ENCODE data around the gene PLPPR1.
"Not testable (repeated sequence)": the region's sequence is repeated elsewhere in the genome, so short reads cannot be mapped to it uniquely, and the experiment has no call there.

Gene PLPPR1

DNA sequence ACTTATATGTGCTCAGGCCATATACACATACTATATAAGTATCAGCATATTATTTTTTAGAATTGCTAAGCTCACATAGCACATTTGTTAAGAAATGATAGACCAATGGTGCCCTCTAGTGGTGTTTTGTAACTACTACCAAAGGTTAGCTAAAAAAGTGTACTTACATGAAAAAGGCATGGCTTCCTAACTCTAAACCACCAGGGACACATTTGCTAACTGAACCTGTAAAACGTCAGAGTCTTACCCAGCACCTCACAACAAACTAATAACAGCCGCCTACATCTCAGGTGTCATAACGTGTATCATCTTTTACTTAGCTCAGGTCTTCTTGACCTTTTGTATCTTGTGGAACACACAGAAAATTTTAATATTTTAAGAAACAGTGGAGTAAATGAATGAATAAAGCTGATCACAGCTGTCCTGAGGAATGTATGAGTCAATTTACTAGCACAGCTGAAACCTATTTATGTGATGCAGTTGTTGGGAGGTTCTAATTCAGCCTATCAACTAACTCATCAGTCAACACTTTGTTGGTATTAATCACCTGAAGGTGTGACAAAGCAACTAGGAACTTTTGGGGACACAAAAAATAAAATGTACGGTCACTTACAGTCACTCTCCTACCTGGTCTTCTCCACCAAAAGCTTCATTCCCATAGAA is 283.4 kb downstream of the PLPPR1 start:
- peak; percentile 75 for DNase-seq
- in situ Hi-C loops (cut with HindIII; ENCODE audit: low pct_ligation_motif_present, low pct_unique_long_range_greater_than_20kb, low sequenced_read_pairs), result no loop called here

DNA sequence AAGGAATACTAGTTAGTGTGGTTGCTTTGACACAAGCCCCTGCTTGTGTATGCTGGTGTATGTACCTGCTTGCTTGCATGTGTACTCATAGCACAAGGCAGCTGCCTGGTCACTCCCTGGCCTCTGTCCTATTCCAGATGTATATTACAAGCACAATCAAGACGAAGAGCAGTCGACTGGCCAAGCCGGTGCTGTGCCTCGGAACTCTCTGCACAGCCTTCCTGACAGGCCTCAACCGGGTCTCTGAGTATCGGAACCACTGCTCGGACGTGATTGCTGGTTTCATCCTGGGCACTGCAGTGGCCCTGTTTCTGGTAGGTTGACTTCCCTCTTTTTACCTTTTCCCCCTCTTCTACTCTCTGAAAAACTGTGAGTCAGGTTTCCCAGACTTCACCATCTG is 284.1 kb downstream of the PLPPR1 start:
- DNase-seq, result no peak
- in situ Hi-C loops (cut with HindIII; ENCODE audit: low pct_ligation_motif_present, low pct_unique_long_range_greater_than_20kb, low sequenced_read_pairs), result no loop called here

DNA sequence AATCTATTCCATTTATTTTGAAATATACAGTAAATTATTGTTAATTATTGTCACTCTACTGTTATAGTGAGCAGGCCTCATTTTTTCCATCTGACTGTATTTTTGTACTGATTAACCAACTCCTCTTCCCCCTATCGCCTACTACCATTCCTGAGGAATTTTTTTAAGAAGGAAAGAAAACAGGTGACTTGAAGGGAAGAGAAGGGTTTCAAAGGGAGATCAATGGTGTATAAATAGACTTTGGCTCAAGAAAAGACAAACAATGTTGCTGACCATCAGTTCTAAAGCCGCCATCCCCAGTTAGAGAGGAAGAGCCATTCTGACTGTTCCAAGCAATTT is 286.6 kb downstream of the PLPPR1 start:
- DNase-seq, result no peak
- in situ Hi-C loops (cut with HindIII; ENCODE audit: low pct_ligation_motif_present, low pct_unique_long_range_greater_than_20kb, low sequenced_read_pairs), result no loop called here

DNA sequence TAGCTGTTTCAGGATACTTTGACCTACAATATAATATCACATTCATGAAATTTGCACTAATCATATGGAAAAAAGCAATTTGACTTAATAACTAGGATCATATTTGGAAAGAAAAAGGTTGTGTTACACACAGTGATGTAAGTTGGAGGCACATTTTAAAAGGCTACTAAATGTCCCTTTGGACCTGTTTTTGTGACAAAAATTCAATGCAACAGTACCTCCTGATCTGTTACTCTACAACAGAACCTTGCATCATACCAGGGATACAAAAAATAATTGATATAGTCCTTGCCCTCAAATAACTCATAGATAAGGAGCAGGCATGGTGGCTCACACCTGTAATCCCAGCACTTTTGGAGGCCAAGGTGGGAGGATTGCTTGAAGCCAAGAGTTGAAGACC is 289.2 kb downstream of the PLPPR1 start:
- in situ Hi-C loops (cut with HindIII; ENCODE audit: low pct_ligation_motif_present, low pct_unique_long_range_greater_than_20kb, low sequenced_read_pairs), result no loop called here
- no peak for DNase-seq

DNA sequence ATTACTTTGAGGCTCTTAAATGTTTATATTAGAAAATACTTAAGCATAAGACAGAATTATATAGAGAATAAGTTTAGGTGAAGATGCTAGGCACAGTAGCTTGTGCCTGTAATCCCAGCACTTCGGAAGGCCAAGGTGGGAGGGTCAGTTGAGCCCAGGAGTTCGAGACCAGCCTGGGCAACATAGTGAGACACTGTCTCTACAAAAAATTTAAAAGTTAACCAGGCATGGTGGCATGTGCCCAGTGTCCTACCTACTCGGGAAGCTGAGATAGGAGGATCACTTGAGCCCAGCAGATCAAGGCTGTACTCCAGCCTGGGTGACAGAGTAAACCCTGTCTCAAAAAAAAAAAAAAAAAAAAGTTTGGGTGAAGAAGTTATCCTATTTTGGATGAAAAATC is 294.6 kb downstream of the PLPPR1 start:
- in situ Hi-C loops (cut with HindIII; ENCODE audit: low pct_ligation_motif_present, low pct_unique_long_range_greater_than_20kb, low sequenced_read_pairs), result no loop called here

DNA sequence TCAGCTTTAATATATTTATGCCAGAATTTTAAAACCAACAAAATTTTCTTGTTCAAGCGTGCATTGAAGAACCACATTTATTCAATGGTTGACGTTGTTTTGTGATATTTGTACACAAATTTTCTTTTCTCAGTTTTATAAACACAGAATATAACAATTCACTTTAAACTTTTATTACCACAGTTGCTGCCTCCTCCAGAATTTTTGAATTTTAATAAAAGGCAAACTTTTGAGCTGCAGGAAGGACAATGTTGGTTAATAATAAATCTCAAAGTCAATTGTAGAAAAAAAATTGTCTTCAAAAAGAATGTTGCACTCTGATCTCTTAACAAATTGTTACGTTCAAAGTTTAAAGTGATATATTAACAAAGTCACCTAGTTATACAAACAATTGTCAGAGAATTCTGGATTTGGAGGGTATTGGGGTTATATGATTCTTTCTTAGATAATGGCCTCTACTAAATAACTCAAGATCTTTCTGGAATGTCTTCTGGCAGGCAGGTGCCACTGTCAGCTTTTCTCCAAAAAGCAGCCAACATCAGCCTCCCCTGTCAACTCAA is 295.8 kb downstream of the PLPPR1 start:
- DNase-seq, result no peak
- in situ Hi-C loops (cut with HindIII; ENCODE audit: low pct_ligation_motif_present, low pct_unique_long_range_greater_than_20kb, low sequenced_read_pairs), result no loop called here

More for the DNA sequence above, 294.6 kb downstream of the PLPPR1 start:
- DNase-seq, result no peak

DNA sequence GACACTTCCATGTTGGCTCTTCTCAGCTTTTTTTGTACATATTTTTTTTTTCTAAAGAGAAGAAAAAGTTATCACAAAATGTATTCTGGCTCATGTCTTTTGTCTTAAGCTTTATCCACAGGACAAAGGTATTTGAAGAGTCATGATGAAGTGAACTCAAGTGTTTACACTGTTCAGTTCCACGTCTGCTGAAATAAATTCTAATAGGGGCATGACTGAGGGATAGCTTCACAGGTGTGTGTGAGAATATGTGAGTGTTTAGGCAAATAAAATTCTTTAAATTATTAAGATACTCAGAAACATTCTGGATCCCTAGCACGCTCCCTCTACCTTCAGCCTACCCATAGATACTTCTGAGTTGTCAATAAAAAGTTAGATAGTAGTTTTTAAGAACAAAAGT is 296.5 kb downstream of the PLPPR1 start:
- in situ Hi-C loops (cut with HindIII; ENCODE audit: low pct_ligation_motif_present, low pct_unique_long_range_greater_than_20kb, low sequenced_read_pairs), result no loop called here
- no peak for DNase-seq

DNA sequence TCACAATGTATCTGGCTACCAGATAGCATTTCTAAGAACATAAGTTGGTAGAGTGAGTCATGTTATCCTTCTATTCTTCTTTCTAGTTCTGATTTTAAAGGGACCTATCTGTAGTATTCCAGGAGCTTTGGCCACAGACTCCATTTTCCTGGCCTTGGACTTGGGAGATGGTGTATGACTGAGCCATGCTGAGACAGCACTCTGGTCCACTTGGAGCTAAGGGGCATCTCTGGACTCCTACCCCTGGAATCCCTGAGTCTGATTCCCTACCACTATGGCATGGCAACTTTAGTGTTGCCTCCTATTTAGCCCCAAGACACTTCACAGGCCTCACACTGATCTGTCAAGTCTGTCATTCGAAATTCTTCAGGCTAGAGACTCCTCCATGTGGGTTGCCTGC is 297.5 kb downstream of the PLPPR1 start:
- no peak for DNase-seq
- in situ Hi-C loops (cut with HindIII; ENCODE audit: low pct_ligation_motif_present, low pct_unique_long_range_greater_than_20kb, low sequenced_read_pairs), result no loop called here

DNA sequence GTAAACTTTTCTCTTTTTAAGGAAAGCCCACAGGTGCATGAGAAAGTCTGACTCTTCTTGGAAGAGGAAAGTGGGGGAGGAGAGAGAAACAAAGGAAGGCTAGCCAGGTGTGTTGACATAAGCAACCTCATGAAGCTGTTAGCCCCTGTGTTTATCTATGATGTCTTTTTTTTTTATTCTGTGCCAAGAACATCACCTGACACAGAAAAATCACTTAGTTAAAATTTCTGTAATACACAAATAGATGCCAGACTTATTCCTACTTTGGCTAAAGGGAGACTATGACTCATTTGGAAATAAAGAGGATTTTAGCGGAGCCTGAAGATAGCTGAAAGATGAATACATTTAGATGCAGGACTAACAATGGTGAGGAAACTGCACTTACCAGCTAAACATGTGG is 298.0 kb downstream of the PLPPR1 start:
- no peak for DNase-seq
- in situ Hi-C loops (cut with HindIII; ENCODE audit: low pct_ligation_motif_present, low pct_unique_long_range_greater_than_20kb, low sequenced_read_pairs), result no loop called here

DNA sequence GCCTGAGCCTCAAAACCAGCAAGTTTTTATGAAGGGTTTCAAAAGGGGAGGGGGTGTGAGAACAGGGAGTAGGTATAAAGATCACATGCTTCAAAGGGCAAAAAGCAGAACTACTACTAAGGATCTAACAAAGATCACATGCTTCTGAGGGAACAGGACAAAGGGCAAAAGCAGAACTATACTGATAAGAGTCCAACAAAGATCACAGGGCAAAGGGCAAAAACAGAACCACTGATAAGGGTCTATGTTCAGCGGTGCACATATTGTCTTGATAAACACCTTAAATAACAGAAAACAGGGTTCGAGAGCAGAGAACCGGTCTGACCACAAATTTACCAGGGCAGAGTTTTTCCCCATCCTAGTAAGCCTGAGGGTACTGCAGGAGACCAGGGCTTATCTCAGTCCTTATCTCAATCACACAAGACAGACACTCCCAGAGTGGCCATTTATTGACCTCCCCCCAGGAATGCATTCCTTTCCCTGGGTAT is 298.9 kb downstream of the PLPPR1 start:
- DNase-seq; in situ Hi-C loops (cut with HindIII; ENCODE audit: low pct_ligation_motif_present, low pct_unique_long_range_greater_than_20kb, low sequenced_read_pairs): not testable (repeated sequence)

DNA sequence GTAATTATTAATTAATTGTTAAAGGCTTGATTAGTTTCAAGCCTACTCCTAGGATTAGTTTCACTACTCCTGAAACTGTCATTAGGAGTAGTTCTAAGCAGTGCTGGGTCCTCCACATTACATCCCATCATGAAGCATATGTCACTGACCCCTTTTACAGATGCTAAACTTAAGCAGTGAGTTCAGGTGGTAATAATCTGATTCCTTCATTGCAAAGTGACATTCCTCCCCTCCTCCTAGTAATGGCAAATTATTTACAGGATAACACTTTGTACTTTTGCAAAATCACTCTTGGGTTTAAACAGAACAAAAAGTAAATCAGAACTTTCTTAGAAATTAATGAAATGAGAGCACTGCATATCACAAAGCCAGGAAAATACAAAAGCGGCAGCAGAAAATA is 303.8 kb downstream of the PLPPR1 start:
- in situ Hi-C loops (cut with HindIII; ENCODE audit: low pct_ligation_motif_present, low pct_unique_long_range_greater_than_20kb, low sequenced_read_pairs), result no loop called here
- no peak for DNase-seq

DNA sequence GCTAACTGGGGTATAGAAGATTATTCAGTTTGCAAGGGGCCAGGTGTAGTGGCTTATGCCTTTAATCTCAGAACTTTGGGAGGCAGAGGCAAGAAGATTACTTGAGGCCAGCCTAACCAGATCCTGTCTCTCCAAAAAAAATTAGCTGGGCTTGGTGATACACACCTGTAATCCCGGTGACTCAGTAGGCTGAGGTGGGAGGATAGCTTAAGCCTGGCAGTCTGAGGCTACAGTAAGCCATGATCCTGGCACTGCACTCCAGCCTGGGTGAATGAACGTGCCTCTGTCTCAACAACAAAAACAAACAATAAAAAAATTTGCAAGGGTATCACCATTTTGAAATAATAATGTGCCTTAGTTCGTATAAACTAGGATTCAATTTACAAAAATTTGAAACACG is 305.0 kb downstream of the PLPPR1 start:
- in situ Hi-C loops (cut with HindIII; ENCODE audit: low pct_ligation_motif_present, low pct_unique_long_range_greater_than_20kb, low sequenced_read_pairs), result no loop called here
- no peak for DNase-seq

DNA sequence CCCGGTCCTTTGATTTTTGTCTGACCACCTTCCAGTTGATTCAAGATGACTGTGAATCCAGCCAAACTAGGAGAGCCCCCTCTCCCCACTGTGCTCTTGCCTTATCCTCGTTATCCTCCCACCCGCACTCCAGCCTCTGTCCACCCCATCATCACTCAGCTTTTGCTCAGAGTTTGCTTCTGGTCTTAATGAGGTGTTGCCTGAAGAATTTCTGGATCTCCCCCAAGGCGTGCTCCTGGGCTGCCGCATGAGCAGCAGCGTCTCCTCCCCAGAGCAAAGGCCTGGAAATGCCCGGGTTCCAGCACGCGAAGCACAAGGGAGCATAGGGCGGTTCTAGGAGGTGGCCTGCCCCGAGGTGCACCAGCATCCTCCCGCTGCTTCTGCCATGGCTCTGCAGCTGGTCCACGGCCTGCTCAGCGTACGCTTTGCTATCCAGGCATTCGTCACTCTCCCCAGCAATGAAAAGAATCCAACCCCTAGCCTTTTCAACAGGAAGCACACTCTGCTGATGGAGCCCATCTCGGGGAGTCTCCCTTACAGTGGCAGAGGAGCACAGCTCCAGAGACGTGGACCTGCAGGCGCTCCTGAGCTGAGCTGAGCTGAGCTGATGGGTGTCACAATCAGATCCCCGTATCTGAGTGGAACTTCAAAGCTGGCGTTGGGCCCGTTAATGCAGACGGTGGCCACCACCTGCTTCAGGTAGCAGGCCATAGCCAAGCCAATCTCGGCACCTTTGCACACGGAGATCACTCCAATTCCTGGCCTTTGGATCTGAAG is 305.6 kb downstream of the PLPPR1 start:
- no peak for DNase-seq
- in situ Hi-C loops (cut with HindIII; ENCODE audit: low pct_ligation_motif_present, low pct_unique_long_range_greater_than_20kb, low sequenced_read_pairs), result no loop called here

DNA sequence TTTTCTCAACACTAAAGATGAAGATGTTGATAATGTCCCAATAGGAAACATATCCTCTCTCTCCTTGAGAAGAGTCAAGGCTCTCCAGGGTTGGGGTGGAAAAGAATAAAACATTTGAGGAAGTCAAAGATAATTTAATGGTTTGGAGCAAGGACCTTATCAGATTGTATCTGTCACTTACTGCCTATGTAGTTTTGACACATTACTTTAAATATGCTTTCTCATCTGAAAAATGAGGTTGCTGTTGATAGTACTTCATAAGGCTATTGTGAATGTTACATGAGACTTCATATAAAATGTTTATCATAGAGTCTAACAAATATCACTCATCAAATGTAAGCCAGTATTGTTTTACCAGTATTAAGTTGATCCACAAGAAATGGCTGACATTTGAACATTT is 307.6 kb downstream of the PLPPR1 start:
- in situ Hi-C loops (cut with HindIII; ENCODE audit: low pct_ligation_motif_present, low pct_unique_long_range_greater_than_20kb, low sequenced_read_pairs), result no loop called here
- no peak for DNase-seq

DNA sequence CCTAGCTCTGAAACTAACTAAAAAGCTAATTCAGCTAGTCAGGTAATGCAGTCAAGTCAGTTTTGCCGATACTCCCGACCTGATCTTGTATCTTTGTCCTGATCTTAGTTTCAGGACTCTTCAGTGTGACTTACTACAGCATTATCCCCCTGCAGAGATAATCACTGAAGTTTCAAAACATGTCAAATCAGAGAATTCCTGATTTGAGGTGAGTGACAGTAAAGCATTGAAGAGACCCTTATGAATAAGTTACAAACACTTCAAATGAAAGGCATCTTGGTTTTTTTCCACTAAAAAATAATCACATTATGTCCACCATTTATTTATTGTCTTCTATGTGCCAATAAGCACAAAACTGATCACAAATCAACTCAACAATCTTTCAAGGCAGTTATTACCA is 308.7 kb downstream of the PLPPR1 start:
- in situ Hi-C loops (cut with HindIII; ENCODE audit: low pct_ligation_motif_present, low pct_unique_long_range_greater_than_20kb, low sequenced_read_pairs), result no loop called here
- DNase-seq, result no peak

DNA sequence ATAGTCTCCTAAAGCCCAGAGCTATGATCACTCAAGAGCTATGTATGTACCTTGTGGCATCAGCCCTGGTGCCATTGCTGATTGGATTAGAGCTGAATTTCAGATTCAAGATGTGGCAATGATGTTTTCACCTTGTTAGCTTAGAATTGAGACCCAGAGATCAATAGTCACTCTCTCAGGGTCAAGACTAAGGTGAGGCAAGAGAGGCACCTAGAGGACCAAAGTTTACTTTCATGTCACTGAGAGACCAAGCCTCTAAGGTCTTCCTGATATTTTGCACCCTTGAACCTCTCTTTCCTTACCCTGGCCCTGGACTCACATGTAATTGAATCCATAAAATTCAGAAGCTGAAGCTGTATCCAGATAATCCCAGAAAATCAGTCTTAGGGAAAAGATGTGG is 313.4 kb downstream of the PLPPR1 start:
- in situ Hi-C loops (cut with HindIII; ENCODE audit: low pct_ligation_motif_present, low pct_unique_long_range_greater_than_20kb, low sequenced_read_pairs), result no loop called here

DNA sequence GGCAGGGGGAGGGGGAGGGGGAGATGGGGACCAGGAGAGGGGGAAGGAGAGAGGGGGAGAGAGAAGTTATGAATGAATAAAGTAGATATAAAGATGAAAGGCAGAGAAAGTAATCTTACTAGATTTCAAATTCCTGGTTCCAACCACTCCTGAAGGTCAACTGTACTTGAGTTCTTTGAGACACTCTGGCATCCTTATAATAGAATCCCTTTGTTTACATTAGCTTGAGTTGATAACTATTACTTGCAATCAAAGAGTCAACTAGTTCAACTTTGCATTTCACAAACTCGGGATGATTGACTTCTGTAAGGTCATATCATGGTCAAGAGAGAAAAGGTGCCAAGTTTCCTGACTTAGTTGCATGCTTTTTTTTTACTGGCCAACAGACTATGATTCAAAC is 314.1 kb downstream of the PLPPR1 start:
- in situ Hi-C loops (cut with HindIII; ENCODE audit: low pct_ligation_motif_present, low pct_unique_long_range_greater_than_20kb, low sequenced_read_pairs), result no loop called here
- no peak for DNase-seq

More for the DNA sequence above, 313.4 kb downstream of the PLPPR1 start:
- no peak for DNase-seq

DNA sequence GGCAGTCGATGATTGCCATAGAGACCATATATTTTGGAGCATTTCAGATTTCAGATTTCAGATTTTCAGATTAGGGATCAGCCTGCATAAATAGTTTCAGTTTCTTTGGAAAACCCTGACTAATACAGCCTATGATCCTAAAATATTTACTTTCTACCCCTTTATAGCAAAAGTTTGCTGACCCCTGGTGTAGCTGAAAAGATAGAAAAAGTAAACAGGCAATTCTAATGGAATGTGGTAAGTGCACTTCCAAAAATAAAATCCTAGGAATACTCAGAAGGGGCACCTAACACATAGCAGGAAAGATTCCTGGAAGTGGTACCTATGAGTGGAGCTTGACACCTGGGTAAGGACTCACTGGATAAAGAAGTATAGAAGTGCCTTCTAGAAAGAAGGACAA is 321.8 kb downstream of the PLPPR1 start:
- in situ Hi-C loops (cut with HindIII; ENCODE audit: low pct_ligation_motif_present, low pct_unique_long_range_greater_than_20kb, low sequenced_read_pairs), result no loop called here
- DNase-seq, result no peak

DNA sequence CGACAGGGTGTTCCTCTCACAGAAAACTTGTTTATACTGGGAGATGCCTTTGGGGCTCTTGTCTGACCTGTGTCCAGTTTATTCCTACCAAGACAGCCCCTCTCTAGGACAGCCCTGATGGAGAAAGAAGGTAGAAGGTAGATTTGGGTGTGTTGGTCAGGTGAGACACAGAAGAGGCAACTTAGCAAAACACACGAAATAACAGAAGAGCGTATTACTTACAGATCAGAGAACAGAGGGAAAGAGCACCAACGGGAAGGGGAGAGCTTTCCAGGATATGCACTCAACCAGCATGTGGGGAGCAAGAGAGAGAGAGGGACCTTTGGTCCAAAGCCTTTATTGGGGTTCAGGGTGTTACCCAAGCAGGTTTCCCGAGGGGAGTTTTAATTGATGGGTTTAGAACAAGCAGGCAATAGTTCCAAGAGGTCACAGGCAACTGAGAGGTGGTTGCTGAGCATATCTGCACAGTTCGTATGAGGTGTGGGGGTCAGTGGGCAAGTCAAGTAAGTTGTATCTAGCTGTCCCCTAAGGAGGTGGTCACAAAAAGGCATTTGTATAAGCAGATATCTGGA is 324.5 kb downstream of the PLPPR1 start:
- no peak for DNase-seq
- in situ Hi-C loops (cut with HindIII; ENCODE audit: low pct_ligation_motif_present, low pct_unique_long_range_greater_than_20kb, low sequenced_read_pairs), result no loop called here

DNA sequence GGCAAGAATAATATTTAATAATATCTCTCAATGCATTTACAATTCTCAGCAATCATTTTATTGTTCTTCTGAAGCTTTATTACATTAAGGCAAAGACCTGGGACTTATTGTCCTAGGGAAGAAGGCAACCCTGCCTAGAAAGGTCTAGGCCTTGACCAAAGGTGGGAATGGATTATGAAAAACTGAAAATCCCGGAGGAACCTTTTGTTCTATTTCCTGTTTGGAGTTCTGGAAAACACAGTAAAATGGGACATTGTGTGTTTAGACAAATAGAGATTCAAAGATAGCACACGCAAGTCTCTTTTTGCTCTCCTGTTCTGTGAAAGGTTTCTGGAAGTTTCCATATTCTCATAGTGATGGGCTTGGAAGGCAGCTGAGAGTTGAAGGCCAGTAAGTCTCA is 325.2 kb downstream of the PLPPR1 start:
- in situ Hi-C loops (cut with HindIII; ENCODE audit: low pct_ligation_motif_present, low pct_unique_long_range_greater_than_20kb, low sequenced_read_pairs), result no loop called here
- DNase-seq, result no peak

All from ACHN (cell line).